ENCODE data around the gene GRHL1.

DNA sequence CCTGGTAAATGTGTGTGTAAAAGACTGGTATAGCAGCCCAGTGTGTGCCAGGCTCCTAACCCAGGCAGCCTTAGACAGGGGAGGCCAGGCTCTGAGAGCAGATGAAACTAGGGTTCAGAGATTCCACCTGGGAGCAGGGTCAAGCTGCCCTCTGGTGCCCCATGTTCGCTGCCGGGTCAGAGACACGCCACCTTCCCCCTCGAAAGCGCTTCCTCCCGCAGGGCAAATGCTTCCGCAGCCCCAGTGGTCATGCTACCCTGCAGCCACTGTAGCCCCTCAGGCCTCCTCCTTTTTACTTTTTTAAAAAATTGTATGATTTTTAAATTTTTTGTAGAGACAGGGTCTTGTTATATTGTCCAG is 81.2 kb downstream of the GRHL1 start:
- TF ChIP-seq POLR2A (IDR thresholded peaks at IDR 0.05; ENCODE audit: low read length) (no peak), GATA1 (IDR thresholded peaks at IDR 0.05; ENCODE audit: low read depth, low read length) (no peak)
